Panc1 (cell line): ENCODE data around the gene GMDS. TPM values are rescaled to one million over a fixed set of nuclear protein-coding genes. Genes with fewer than 3 reads are reported as not detected.

Source experiments
- ATAC-seq: fragments of 200-7000 bp; cut with Tn5 transposase; 2 replicates; pipeline ENCODE4 v1.9.1; 2020; ENCODE audit warnings: mild to moderate bottlenecking, moderate library complexity
- BruUV-seq: library from RNA; stranded (reverse); fragments of 400-500 nt; replicated peaks from 2 replicates; lab custom pipeline; 2021; lab: Mats Ljungman, UMichigan
- CTCF ChIA-PET: fragments of 300-600 bp; sonication (Branson Sonifier 250); formaldehyde crosslinking; loops from one replicate; lab custom pipeline; 2022; ENCODE audit warnings: antibody characterized with exemption; lab: Charles Lee
- POLR2A ChIA-PET: fragments of 300-600 bp; sonication (Branson Sonifier 250); formaldehyde crosslinking; loops from one replicate; lab custom pipeline; 2022; ENCODE audit warnings: antibody characterized with exemption; lab: Charles Lee
- DNase-seq: peaks from one replicate; pipeline ENCODE4 v3.0.0-alpha.2; 2010; ENCODE audit warnings: low read depth, low spot score
- H3K27ac ChIP-seq: 2 replicates; pipeline ENCODE4 v1.5.1; 2011; ENCODE audit warnings: mild to moderate bottlenecking, low read length, inconsistent platforms
- H3K27me3 ChIP-seq: fragments of 200-500 bp; sonication (Bioruptor generic); 2 replicates; pipeline ENCODE4 v1.6.0; 2014; ENCODE audit warnings: low read length, inconsistent platforms; ENCODE audit not compliant: control insufficient read depth, insufficient read depth
- H3K36me3 ChIP-seq: fragments of 200-500 bp; sonication (Bioruptor generic); 2 replicates; pipeline ENCODE4 v1.5.1; 2014; ENCODE audit warnings: inconsistent platforms, mild to moderate bottlenecking, low read length, moderate library complexity; ENCODE audit not compliant: control insufficient read depth, insufficient read depth
- H3K4me1 ChIP-seq: 2 replicates; pipeline ENCODE4 v1.5.1; 2011; ENCODE audit warnings: inconsistent platforms, mild to moderate bottlenecking, low read length, moderate library complexity; ENCODE audit not compliant: control insufficient read depth, insufficient read depth
- H3K4me3 ChIP-seq, 2 experiments: 2 replicates each; pipeline ENCODE4 v1.5.1; 2011 to 2012; ENCODE audit warnings: low read depth in 2 of 2, low read length in 2 of 2, mild to moderate bottlenecking in 2 of 2, inconsistent platforms in 1 of 2, moderate library complexity in 1 of 2
- H3K9me3 ChIP-seq: fragments of 200-500 bp; sonication (Bioruptor generic); 2 replicates; pipeline ENCODE4 v1.5.1; 2014; ENCODE audit warnings: low read depth, mild to moderate bottlenecking, inconsistent platforms, low read length, moderate library complexity; ENCODE audit not compliant: control insufficient read depth, insufficient read depth
- CTCF ChIP-seq: fragments of 450-650 bp; IDR thresholded peaks from 2 replicates; pipeline ENCODE4 v1.5.1; 2017; ENCODE audit warnings: mild to moderate bottlenecking
- POLR2AphosphoS5 ChIP-seq: IDR thresholded peaks from 2 replicates; pipeline ENCODE4 v1.6.1; 2012; ENCODE audit warnings: mild to moderate bottlenecking, low read depth, low read length, moderate library complexity
- SIN3A ChIP-seq: IDR thresholded peaks from 2 replicates; pipeline ENCODE4 v1.6.1; 2012; ENCODE audit warnings: low read depth, mild to moderate bottlenecking, low read length, moderate library complexity, borderline replicate concordance; ENCODE audit not compliant: insufficient read depth
- TCF7L2 ChIP-seq: IDR thresholded peaks from 2 replicates; pipeline ENCODE4 v1.6.1; 2011; ENCODE audit warnings: mild to moderate bottlenecking, low read depth, low read length, inconsistent platforms
- in situ Hi-C: cut with HindIII; loops from 2 replicates; pipeline ENCODE4 v1.10.0; 2016; ENCODE audit warnings: low sequenced_read_pairs, low pct_unique_long_range_greater_than_20kb
- intact Hi-C: fragments of 100-400 bp; cut with micrococcal nuclease; formaldehyde crosslinking; loops from one replicate; pipeline ENCODE4 v1.10.0; 2022; ENCODE audit not compliant: unreplicated experiment
- total RNA-seq: library from RNA; stranded (reverse); gene quantifications from one replicate; pipeline ENCODE4 v1.2.1, GENCODE V29; 2021; ENCODE audit not compliant: unreplicated experiment
- TF ChIP-seq, protein P1 (sequence below), 2 experiments: IDR thresholded peaks; 2 replicates each; pipeline ENCODE4 v1.6.1; 2011 to 2012; ENCODE audit warnings: low read depth in 2 of 2, control low read depth in 1 of 2, low read length in 1 of 2, mild to moderate bottlenecking in 1 of 2, moderate library complexity in 1 of 2; ENCODE audit not compliant: insufficient read depth in 1 of 2

Gene GMDS
- total RNA-seq, 1 experiment from 2014 or later, result 9.8 TPM

DNA sequence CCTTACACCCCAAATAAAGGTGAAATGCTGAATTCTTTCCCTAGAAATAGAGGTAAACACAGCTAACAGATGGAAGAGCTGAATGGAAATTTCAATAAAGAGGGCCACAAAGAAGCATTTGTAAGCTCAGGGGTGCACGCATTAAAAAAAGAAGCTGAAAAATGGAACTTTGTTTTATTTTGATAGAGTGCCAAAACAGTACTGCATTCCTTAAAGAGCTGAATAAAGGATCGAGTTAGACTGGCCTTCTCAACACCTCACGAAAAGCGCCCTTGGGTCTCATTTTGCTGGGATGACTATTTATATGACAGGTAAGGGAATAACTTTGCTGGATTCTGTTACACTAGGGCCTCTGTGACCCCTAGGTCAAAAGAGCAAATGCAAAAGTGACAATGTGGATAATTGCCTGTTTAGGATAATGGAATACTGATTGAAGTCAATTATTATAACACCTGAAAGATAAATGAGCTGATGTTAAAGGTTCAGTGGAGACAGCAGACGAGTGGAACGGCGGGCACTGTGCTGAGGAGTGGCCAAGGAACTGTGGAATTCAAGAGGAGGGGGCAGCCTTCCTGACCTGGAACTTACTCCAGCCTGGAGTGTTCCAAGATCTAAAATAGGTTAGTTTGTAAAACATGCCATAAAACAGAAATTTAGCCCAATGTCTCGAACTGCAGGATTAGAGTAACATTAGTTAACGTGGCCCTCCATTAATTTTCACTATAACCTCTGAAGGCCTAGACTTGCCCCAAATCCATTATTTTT lies 467.3 kb downstream of the GMDS start:
- intact Hi-C loops, result no loop called here
- Histone ChIP-seq H3K4me3 (no peak overlapping the region), H3K9me3 (no peaks in the 10 kb centered on the region), H3K4me1 (no peaks in the 10 kb centered on the region), H3K27me3 (no peaks in the 10 kb centered on the region), H3K27ac (no peak overlapping the region), H3K36me3 (no peaks in the 10 kb centered on the region)
- DNase-seq, result no peak
- ChIA-PET POLR2A (no interaction called here), CTCF (no interaction called here)
- TF ChIP-seq POLR2AphosphoS5 (no peak), TCF7L2 (no peak), SIN3A (no peak), CTCF (no peak)
- TF ChIP-seq, protein P1, sequence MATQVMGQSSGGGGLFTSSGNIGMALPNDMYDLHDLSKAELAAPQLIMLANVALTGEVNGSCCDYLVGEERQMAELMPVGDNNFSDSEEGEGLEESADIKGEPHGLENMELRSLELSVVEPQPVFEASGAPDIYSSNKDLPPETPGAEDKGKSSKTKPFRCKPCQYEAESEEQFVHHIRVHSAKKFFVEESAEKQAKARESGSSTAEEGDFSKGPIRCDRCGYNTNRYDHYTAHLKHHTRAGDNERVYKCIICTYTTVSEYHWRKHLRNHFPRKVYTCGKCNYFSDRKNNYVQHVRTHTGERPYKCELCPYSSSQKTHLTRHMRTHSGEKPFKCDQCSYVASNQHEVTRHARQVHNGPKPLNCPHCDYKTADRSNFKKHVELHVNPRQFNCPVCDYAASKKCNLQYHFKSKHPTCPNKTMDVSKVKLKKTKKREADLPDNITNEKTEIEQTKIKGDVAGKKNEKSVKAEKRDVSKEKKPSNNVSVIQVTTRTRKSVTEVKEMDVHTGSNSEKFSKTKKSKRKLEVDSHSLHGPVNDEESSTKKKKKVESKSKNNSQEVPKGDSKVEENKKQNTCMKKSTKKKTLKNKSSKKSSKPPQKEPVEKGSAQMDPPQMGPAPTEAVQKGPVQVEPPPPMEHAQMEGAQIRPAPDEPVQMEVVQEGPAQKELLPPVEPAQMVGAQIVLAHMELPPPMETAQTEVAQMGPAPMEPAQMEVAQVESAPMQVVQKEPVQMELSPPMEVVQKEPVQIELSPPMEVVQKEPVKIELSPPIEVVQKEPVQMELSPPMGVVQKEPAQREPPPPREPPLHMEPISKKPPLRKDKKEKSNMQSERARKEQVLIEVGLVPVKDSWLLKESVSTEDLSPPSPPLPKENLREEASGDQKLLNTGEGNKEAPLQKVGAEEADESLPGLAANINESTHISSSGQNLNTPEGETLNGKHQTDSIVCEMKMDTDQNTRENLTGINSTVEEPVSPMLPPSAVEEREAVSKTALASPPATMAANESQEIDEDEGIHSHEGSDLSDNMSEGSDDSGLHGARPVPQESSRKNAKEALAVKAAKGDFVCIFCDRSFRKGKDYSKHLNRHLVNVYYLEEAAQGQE (IDR thresholded peaks at IDR 0.05; ENCODE audit: insufficient read depth in 1 of 2, low read depth in 2 of 2, low read length in 1 of 2), result no peak
- in situ Hi-C loops, result no loop called here
- ATAC-seq, result no peak
- BruUV-seq, result no TSS peak

GRCh38 chr6:1775441-1775840 lies 470.0 kb downstream of the GMDS start:
- Histone ChIP-seq H3K9me3 (no peaks in the 10 kb centered on the region), H3K4me3 (no peak overlapping the region), H3K36me3 (no peaks in the 10 kb centered on the region), H3K27me3 (no peaks in the 10 kb centered on the region), H3K4me1 (no peaks in the 10 kb centered on the region), H3K27ac (no peak overlapping the region)
- ATAC-seq, result no peak
- DNase-seq, result no peak
- intact Hi-C loops, result no loop called here
- ChIA-PET POLR2A (no interaction called here), CTCF (no interaction called here)
- TF ChIP-seq, protein P1 (IDR thresholded peaks at IDR 0.05; ENCODE audit: insufficient read depth in 1 of 2, low read depth in 2 of 2, low read length in 1 of 2), result no peak
- TF ChIP-seq POLR2AphosphoS5 (no peak), TCF7L2 (no peak), SIN3A (no peak), CTCF (no peak)
- BruUV-seq, result no TSS peak
- in situ Hi-C loops, result no loop called here
